IMR-90 (cell line): ENCODE measurements around the gene CTSS. TPM values are rescaled to one million over a fixed set of nuclear protein-coding genes. Genes with fewer than 3 reads are reported as not detected.

Experiments
- ATAC-seq: fragments of 200-7000 bp; cut with Tn5 transposase; 2 replicates; pipeline ENCODE4 v1.9.1; 2020; ENCODE audit warnings: low read depth, mild to moderate bottlenecking, moderate library complexity
- BruUV-seq: library from RNA; stranded (reverse); fragments of 400-500 nt; replicated peaks from 2 replicates; lab custom pipeline; 2021; lab: Mats Ljungman, UMichigan
- CTCF ChIA-PET: fragments of 300-600 bp; formaldehyde crosslinking; extraction: SDS; loops from one replicate; lab custom pipeline; 2021; ENCODE audit warnings: antibody characterized with exemption; lab: Yijun Ruan, JAX
- POLR2A ChIA-PET: fragments of 300-600 bp; sonication (Branson Sonifier 250); formaldehyde crosslinking; loops from one replicate; lab custom pipeline; 2022; ENCODE audit warnings: antibody characterized with exemption; ENCODE audit not compliant: unreplicated experiment; lab: Charles Lee
- DNase-seq: peaks from one replicate; pipeline ENCODE4 v3.0.0; 2013
- H2AFZ ChIP-seq: replicated peaks from 2 replicates; pipeline ENCODE3; 2013; ENCODE audit warnings: low read length, mild to moderate bottlenecking; ENCODE audit not compliant: poor library complexity
- H2AK5ac ChIP-seq: 2 replicates; pipeline ENCODE4 v1.6.1; 2013; ENCODE audit warnings: low read depth, low read length, inconsistent platforms
- H2AK9ac ChIP-seq: replicated peaks from 2 replicates; pipeline ENCODE3; 2013; ENCODE audit warnings: mild to moderate bottlenecking, low read depth, low read length, moderate library complexity; ENCODE audit not compliant: poor library complexity
- H2BK120ac ChIP-seq: 2 replicates; pipeline ENCODE4 v1.6.1; 2013; ENCODE audit warnings: low read depth, low read length, inconsistent platforms
- H2BK15ac ChIP-seq: 3 replicates; pipeline ENCODE4 v1.6.1; 2013; ENCODE audit warnings: low read depth, low read length, inconsistent platforms
- H2BK20ac ChIP-seq: 2 replicates; pipeline ENCODE4 v1.6.1; 2013; ENCODE audit warnings: low read depth, mild to moderate bottlenecking, inconsistent platforms, low read length, moderate library complexity
- H2BK5ac ChIP-seq: 2 replicates; pipeline ENCODE4 v1.6.1; 2013; ENCODE audit warnings: mild to moderate bottlenecking, low read depth, low read length, inconsistent platforms; ENCODE audit not compliant: poor library complexity, severe bottlenecking
- H3K14ac ChIP-seq: replicated peaks from 2 replicates; pipeline ENCODE4 v1.6.1; 2013; ENCODE audit warnings: low read depth, low read length, inconsistent platforms
- H3K18ac ChIP-seq: 2 replicates; pipeline ENCODE4 v1.6.1; 2013; ENCODE audit warnings: low read depth, low read length, control low read depth
- H3K23ac ChIP-seq: 2 replicates; pipeline ENCODE4 v1.6.1; 2013; ENCODE audit warnings: low read depth, low read length, inconsistent platforms
- H3K27ac ChIP-seq: 2 replicates; pipeline ENCODE4 v1.5.1; 2013; ENCODE audit warnings: mild to moderate bottlenecking, control low read depth, low read length; ENCODE audit not compliant: insufficient read depth
- H3K27me3 ChIP-seq: 2 replicates; pipeline ENCODE4 v1.6.1; 2013; ENCODE audit warnings: low read length; ENCODE audit not compliant: control insufficient read depth, insufficient read depth
- H3K36me3 ChIP-seq: 2 replicates; pipeline ENCODE4 v1.6.1; 2013; ENCODE audit warnings: low read length, mixed read lengths; ENCODE audit not compliant: control insufficient read depth, insufficient read depth
- H3K4ac ChIP-seq: 2 replicates; pipeline ENCODE4 v1.6.1; 2013; ENCODE audit warnings: low read depth, low read length, inconsistent platforms
- H3K4me1 ChIP-seq: 2 replicates; pipeline ENCODE4 v1.6.1; 2013; ENCODE audit warnings: low read length, mixed read lengths; ENCODE audit not compliant: control insufficient read depth, insufficient read depth
- H3K4me2 ChIP-seq: 2 replicates; pipeline ENCODE4 v1.6.1; 2013; ENCODE audit warnings: low read depth, mild to moderate bottlenecking, control low read depth, low read length, moderate library complexity
- H3K4me3 ChIP-seq: 2 replicates; pipeline ENCODE4 v1.5.1; 2013; ENCODE audit warnings: low read depth, mild to moderate bottlenecking, control low read depth, low read length, moderate library complexity; ENCODE audit not compliant: insufficient read depth
- H3K56ac ChIP-seq: 2 replicates; pipeline ENCODE4 v1.6.1; 2013; ENCODE audit warnings: low read length, inconsistent platforms; ENCODE audit not compliant: insufficient read depth; ENCODE audit errors: extremely low read depth
- H3K79me1 ChIP-seq, 2 experiments: 2 replicates each; pipeline ENCODE4 v1.6.1; 2013; ENCODE audit warnings: low read length in 2 of 2, inconsistent platforms in 1 of 2, low read depth in 1 of 2
- H3K9ac ChIP-seq: 2 replicates; pipeline ENCODE4 v1.6.1; 2013; ENCODE audit warnings: low read depth, low read length, control low read depth
- H3K9me1 ChIP-seq: 2 replicates; pipeline ENCODE4 v1.6.1; 2013; ENCODE audit warnings: low read length, inconsistent platforms; ENCODE audit not compliant: insufficient read depth
- H3K9me3 ChIP-seq: 2 replicates; pipeline ENCODE4 v1.6.1; 2013; ENCODE audit warnings: low read length; ENCODE audit not compliant: control insufficient read depth, insufficient read depth
- H4K20me1 ChIP-seq: 2 replicates; pipeline ENCODE4 v1.6.1; 2013; ENCODE audit warnings: low read length, inconsistent platforms; ENCODE audit not compliant: insufficient read depth
- H4K5ac ChIP-seq: 2 replicates; pipeline ENCODE4 v1.6.1; 2013; ENCODE audit warnings: mild to moderate bottlenecking, low read depth, low read length, control low read depth
- H4K8ac ChIP-seq, 2 experiments: 2 replicates each; pipeline ENCODE4 v1.6.1; 2013; ENCODE audit warnings: low read depth in 2 of 2, low read length in 2 of 2, control low read depth in 1 of 2, inconsistent platforms in 1 of 2
- H4K91ac ChIP-seq: 2 replicates; pipeline ENCODE4 v1.6.1; 2013; ENCODE audit warnings: low read depth, low read length, inconsistent platforms; ENCODE audit not compliant: insufficient read depth
- BHLHE40 ChIP-seq: fragments of 150-350 bp; IDR thresholded peaks from 2 replicates; pipeline ENCODE4 v1.6.1; 2016; ENCODE audit warnings: mild to moderate bottlenecking, low read depth, low read length
- FOS ChIP-seq: fragments of 150-350 bp; IDR thresholded peaks from 2 replicates; pipeline ENCODE4 v1.6.1; 2016; ENCODE audit warnings: low read depth, low read length
- NFE2L2 ChIP-seq: fragments of 150-350 bp; IDR thresholded peaks from 2 replicates; pipeline ENCODE4 v1.6.1; 2016; ENCODE audit warnings: low read depth, mild to moderate bottlenecking, low read length
- RCOR1 ChIP-seq: IDR thresholded peaks from 2 replicates; pipeline ENCODE4 v1.6.1; 2012; ENCODE audit warnings: mild to moderate bottlenecking, low read length, improper control_type of control experiment; ENCODE audit not compliant: insufficient replicate concordance
- WGBS, 2 experiments: methylation state at CpG; one replicate each; pipeline versions ENCODE4 v1.1.5 to v1.1.7; 2013; ENCODE audit warnings: missing lambda C conversion rate in 2 of 2; ENCODE audit not compliant: insufficient read length in 1 of 2; ENCODE audit errors: extremely low coverage in 2 of 2; 5-methylcytosine and 5-hydroxymethylcytosine counted together
- dilution Hi-C: fragments of 300-500 bp; cut with HindIII; formaldehyde crosslinking; loops from one replicate; pipeline ENCODE4 v1.14.3; 2018; ENCODE audit warnings: low sequenced_read_pairs; ENCODE audit not compliant: unreplicated experiment
- in situ Hi-C: fragments of 300-500 bp; cut with MboI; formaldehyde crosslinking; loops from 3 replicates; pipeline ENCODE4 v1.14.3; 2019; ENCODE audit warnings: low sequenced_read_pairs, inconsistent platforms, mixed read lengths
- intact Hi-C: fragments of 100-400 bp; cut with micrococcal nuclease; formaldehyde crosslinking; loops from 2 replicates; pipeline ENCODE4 v1.10.0; 2022
- polyA plus RNA-seq, 3 experiments: library from polyadenylated mRNA; depleted of rRNA; stranded (reverse); fragments of >200 nt; gene quantifications; 2 replicates each; pipeline ENCODE4 v1.2.3, GENCODE V29; 2012; ENCODE audit warnings: low replicate concordance in 1 of 3
- total RNA-seq: library from RNA; depleted of rRNA; stranded (reverse); fragments of >200 nt; gene quantifications from 2 replicates; pipeline ENCODE4 v1.2.3, GENCODE V29; 2012
- TF ChIP-seq, protein P1 (sequence below): fragments of 150-350 bp; IDR thresholded peaks from 2 replicates; pipeline ENCODE4 v1.6.1; 2016; ENCODE audit warnings: low read depth, mild to moderate bottlenecking, low read length, moderate library complexity, borderline replicate concordance
- TF ChIP-seq, protein P2 (sequence below): fragments of 150-350 bp; IDR thresholded peaks from 2 replicates; pipeline ENCODE4 v1.6.1; 2017; ENCODE audit warnings: mild to moderate bottlenecking, antibody characterized with exemption, low read length, low read depth

CTSS gene
- total and polyA plus RNA-seq, 2 of the 4 experiments (the other 2 are of a cell fraction): 0.18 to 0.48 TPM

DNA sequence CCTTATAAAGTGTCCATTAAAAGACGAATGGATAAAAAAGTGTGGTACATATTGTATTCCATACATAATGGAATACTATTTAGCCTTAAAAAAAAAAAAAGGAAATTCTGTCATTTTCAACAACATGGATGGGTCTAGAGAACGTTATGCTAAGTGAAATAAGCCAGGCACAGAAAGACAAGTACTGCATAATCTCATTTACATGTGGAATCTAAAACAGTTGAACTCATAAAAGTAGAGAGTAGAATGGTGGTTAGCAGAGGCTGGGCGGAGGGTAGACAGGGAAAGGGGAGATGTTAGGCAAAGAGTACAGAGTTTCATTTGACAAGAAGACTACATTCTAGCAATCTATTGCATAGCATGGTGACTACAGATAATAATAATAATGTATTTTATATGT is 2.6 kb downstream of the CTSS start:
- WGBS, 2 experiments: no CpG with 5 or more reads among the region's 3 CpGs
- no peak for DNase-seq
- peaks cover 3% of the 10 kb centered on the region for H3K9me3 ChIP-seq
- dilution Hi-C loops (no loop called here), intact Hi-C loops (no loop called here), in situ Hi-C loops (no loop called here)
- H4K20me1 ChIP-seq: no peaks in the 10 kb centered on the region; the same call in 1 of the 2 replicates
- no peaks in the 10 kb centered on the region for H3K27me3 ChIP-seq
- H2BK20ac ChIP-seq: peak overlapping the region; percentile 60; the same call in 1 of the 2 replicates
- no peak overlapping the region for H4K5ac ChIP-seq
- no peak overlapping the region for H3K4ac ChIP-seq
- no peak overlapping the region; a peak in 1 of 4 replicates for H4K8ac ChIP-seq
- H3K14ac ChIP-seq: no peak overlapping the region
- ChIA-PET POLR2A (no interaction called here), CTCF (no interaction called here)
- H3K4me3 ChIP-seq: no peak overlapping the region
- no TSS peak for BruUV-seq
- no peak overlapping the region for H3K9ac ChIP-seq
- H2BK5ac ChIP-seq: no peak overlapping the region
- no peak overlapping the region for H2AK5ac ChIP-seq
- H3K36me3 ChIP-seq: no peaks in the 10 kb centered on the region
- H3K23ac ChIP-seq: no peak overlapping the region
- H3K56ac ChIP-seq: no peak overlapping the region
- no peaks in the 10 kb centered on the region for H3K79me1 ChIP-seq
- no peak overlapping the region for H4K91ac ChIP-seq
- peaks cover 11% of the 10 kb centered on the region for H3K4me1 ChIP-seq
- no peak overlapping the region; the same call in 1 of the 2 replicates for H3K18ac ChIP-seq
- H2BK120ac ChIP-seq: no peak overlapping the region
- H2AK9ac ChIP-seq: no peak overlapping the region
- no peak for ATAC-seq
- no peak overlapping the region for H3K4me2 ChIP-seq
- H2AFZ ChIP-seq: no peak overlapping the region
- no peak overlapping the region for H3K27ac ChIP-seq
- no peaks in the 10 kb centered on the region; the same call in 1 of the 2 replicates for H3K9me1 ChIP-seq
- no peak overlapping the region; the same call in 2 of the 3 replicates for H2BK15ac ChIP-seq
- TF ChIP-seq BHLHE40 (no peak), NFE2L2 (no peak), FOS (no peak), RCOR1 (no peak)
- TF ChIP-seq, protein P1, sequence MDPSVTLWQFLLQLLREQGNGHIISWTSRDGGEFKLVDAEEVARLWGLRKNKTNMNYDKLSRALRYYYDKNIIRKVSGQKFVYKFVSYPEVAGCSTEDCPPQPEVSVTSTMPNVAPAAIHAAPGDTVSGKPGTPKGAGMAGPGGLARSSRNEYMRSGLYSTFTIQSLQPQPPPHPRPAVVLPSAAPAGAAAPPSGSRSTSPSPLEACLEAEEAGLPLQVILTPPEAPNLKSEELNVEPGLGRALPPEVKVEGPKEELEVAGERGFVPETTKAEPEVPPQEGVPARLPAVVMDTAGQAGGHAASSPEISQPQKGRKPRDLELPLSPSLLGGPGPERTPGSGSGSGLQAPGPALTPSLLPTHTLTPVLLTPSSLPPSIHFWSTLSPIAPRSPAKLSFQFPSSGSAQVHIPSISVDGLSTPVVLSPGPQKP: no peak
- TF ChIP-seq, protein P2, sequence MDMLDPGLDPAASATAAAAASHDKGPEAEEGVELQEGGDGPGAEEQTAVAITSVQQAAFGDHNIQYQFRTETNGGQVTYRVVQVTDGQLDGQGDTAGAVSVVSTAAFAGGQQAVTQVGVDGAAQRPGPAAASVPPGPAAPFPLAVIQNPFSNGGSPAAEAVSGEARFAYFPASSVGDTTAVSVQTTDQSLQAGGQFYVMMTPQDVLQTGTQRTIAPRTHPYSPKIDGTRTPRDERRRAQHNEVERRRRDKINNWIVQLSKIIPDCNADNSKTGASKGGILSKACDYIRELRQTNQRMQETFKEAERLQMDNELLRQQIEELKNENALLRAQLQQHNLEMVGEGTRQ: no peak
